HEK293 (cell line): Measurements from ENCODE around the gene MMP28.

Source experiments
- ATF2 ChIP-seq: fragments of 450-650 bp; formaldehyde crosslinking; IDR thresholded peaks from 2 replicates; pipeline ENCODE4 v1.5.1; 2016; ENCODE audit warnings: missing biosample characterization, missing genetic modification characterization, low read depth
- CTCF ChIP-seq: fragments of 450-650 bp; formaldehyde crosslinking; IDR thresholded peaks from 2 replicates; pipeline ENCODE4 v1.5.1; 2016; ENCODE audit warnings: missing biosample characterization, missing genetic modification characterization
- PBX3 ChIP-seq: sonication (generic); formaldehyde crosslinking; IDR thresholded peaks from 2 replicates; pipeline ENCODE4 v1.8.1; 2022; ENCODE audit warnings: mild to moderate bottlenecking, moderate library complexity, missing genetic modification reagents
- ZNF114 ChIP-seq: fragments of 450-650 bp; formaldehyde crosslinking; IDR thresholded peaks from 2 replicates; pipeline ENCODE4 v1.5.0; 2017; ENCODE audit warnings: missing biosample characterization, missing genetic modification characterization
- ZNF302 ChIP-seq: fragments of 450-650 bp; formaldehyde crosslinking; IDR thresholded peaks from 2 replicates; pipeline ENCODE4 v1.5.1; 2016; ENCODE audit warnings: missing biosample characterization, missing genetic modification characterization, low read depth
- ZNF37A ChIP-seq: fragments of 450-650 bp; IDR thresholded peaks from 2 replicates; pipeline ENCODE4 v1.5.1; 2018; ENCODE audit warnings: missing biosample characterization, missing genetic modification characterization
- ZNF423 ChIP-seq: fragments of 450-650 bp; formaldehyde crosslinking; IDR thresholded peaks from 2 replicates; pipeline ENCODE4 v1.5.1; 2016; ENCODE audit warnings: missing biosample characterization, missing genetic modification characterization
- ZSCAN18 ChIP-seq: fragments of 450-650 bp; formaldehyde crosslinking; IDR thresholded peaks from 2 replicates; pipeline ENCODE4 v1.5.1; 2016; ENCODE audit warnings: missing biosample characterization, missing genetic modification characterization

- TF ChIP-seq ATF2 (tag by site-specific recombination): no peak
- no peak for TF ChIP-seq CTCF (tag by site-specific recombination)
- no peak for TF ChIP-seq ZNF37A (tag by site-specific recombination)
- no peak for TF ChIP-seq ZSCAN18
- TF ChIP-seq ZNF423: no peak
- no peak for TF ChIP-seq ZNF302 (tag by site-specific recombination)
- no peak for TF ChIP-seq ZNF114 (tag by site-specific recombination)
- no peak for TF ChIP-seq PBX3 (CRISPR knock-in tag)
Measured at GRCh38 chr17:35807371-35808144, 12.1 kb upstream of the MMP28 start.
